ENCODE results near the gene CDK10.

CDK10 gene

DNA sequence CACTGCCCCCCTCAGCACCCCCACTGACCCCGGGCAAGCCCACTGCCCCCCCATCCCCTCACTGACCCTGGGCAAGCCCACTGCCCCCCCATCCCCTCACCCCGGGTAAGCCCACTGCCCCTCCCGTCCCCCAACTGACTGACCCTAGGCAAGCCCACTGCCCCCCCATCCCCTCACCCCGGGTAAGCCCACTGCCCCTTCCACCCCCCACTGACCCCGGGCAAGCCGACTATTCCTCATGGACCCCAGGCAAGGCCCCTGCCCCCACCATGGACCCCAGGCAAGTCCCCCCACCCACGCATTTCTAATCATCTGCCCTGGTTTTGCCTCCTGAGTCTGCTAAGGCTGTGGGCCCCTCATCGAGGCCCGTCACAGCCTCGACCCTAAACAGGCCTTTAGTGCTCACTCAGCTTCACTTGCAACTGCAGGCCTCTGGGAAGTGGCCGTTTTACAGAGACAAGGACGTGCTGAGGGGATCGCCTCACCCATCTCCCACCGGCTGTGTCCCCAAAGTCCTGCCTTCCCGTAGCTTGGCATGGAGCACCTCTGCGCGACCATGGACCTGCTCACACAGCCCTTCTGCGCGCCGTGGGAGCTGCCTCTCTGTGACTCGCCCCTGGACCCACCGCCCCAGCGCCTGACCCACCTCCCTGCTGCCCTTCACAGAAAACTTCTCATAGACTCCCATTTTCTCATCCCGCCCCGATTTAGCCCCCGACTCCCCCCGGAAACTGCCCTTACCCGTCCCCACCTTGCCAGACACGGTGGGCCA is 30.6 kb downstream of the CDK10 start:
- no peak for DNase-seq

GRCh38 chr16:89717688-89718505 is 31.4 kb downstream of the CDK10 start:
- no peak for DNase-seq

- DNase-seq: no peak
These were observed 34.0 kb downstream of the CDK10 start for GRCh38 chr16:89720551-89720812.

- DNase-seq: peak; percentile 47
These were observed 34.5 kb downstream of the CDK10 start, which contains the start of the genes VPS9D1 and ZNF276 for GRCh38 chr16:89720813-89721545. Gene VPS9D1 (minus strand): TSS chr16:89720898. CDS start chr16:89720861, 37 bp downstream. Gene ZNF276 (plus strand): TSS chr16:89721537. CDS start chr16:89721641, 104 bp downstream.

GRCh38 chr16:89721546-89722391 is 35.3 kb downstream of the CDK10 start:
- no peak for DNase-seq

DNA sequence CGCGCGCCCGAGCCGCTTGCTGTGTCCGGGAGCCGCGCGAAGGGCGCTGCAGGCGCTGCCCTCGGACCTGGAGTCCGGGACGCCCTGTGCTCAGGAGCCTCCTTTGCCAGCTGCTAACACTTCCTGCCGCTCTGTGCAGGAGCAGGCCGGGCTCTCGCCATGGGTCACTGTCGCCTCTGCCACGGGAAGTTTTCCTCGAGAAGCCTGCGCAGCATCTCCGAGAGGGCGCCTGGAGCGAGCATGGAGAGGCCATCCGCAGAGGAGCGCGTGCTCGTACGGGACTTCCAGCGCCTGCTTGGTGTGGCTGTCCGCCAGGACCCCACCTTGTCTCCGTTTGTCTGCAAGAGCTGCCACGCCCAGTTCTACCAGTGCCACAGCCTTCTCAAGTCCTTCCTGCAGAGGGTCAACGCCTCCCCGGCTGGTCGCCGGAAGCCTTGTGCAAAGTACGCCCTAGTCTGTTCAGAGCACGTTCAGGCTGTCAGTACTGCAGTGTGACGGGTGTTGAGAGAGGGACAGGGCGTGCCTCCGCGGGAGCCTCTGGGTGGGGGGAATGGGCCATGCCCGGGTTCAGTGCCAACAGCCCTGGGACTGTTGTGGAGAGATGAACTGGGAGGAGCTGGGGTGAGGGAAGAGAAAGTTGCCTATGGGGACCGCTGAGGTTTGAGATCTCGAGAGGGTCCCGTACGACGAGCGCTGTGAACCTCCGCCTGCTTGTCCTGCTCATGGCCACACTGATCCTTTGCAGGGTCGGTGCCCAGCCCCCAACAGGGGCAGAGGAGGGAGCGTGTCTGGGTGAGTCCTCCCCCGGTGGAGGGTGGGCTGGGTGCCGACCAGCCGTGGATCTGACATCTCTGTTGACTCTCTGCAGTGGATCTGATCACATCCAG is 36.1 kb downstream of the CDK10 start:
- DNase-seq: no peak

- no peak for DNase-seq
These were observed 37.1 kb downstream of the CDK10 start for GRCh38 chr16:89723279-89724250.

- no peak for DNase-seq
These were observed 41.1 kb downstream of the CDK10 start for GRCh38 chr16:89727406-89728120.

DNA sequence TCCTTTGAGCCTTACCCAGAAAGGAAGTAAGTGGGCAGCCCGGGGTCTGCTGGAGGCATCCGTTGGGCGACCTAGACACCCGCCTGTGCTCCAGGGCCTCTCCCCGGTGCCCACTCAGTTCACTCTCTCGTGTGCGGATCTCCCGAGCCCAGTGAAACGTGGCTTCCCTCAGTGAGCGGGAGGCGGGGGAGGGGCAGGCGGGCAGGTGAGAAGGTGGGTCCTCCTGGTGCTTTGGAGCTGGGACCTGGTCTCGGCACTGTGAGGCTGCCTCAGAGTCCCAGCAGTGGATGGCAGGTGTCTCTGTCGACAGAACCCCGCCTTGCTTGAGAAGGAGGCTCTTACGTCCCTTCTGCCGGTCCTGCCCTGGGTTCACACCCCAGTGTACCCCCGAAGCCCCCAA is 42.8 kb downstream of the CDK10 start:
- DNase-seq: no peak

- DNase-seq: no peak
These were observed 43.5 kb downstream of the CDK10 start for GRCh38 chr16:89729863-89730593.

DNA sequence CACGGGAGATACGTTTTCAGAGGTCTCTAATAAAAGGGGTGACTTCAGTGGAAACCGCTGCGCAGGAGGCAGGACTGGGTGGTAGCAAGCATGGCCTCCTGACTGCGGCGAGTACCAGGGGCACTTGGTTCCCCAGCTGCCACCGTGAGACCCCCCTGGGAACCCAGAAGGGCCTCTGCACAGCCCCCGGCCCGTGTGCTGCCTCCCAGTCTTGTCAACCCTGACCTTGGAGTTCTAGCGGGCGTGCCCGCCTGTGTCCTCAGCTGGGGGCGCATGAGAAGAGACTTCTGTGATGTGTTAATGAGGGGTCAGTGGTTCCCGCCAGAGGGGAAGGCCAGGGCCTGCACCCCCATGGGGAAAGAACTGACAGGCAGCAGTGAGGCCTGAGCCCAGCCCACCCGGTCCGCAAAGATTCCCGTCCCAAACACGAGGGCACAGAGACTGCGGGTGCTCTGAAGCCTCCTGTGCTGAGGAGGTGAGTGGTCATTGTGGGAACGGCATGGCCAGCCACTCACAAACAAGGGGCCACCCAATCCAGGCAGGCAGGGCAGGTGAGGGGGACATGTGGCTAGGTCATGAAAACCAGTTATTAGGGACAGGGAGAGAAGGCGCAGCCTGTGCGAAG is 44.2 kb downstream of the CDK10 start:
- no peak for DNase-seq

DNA sequence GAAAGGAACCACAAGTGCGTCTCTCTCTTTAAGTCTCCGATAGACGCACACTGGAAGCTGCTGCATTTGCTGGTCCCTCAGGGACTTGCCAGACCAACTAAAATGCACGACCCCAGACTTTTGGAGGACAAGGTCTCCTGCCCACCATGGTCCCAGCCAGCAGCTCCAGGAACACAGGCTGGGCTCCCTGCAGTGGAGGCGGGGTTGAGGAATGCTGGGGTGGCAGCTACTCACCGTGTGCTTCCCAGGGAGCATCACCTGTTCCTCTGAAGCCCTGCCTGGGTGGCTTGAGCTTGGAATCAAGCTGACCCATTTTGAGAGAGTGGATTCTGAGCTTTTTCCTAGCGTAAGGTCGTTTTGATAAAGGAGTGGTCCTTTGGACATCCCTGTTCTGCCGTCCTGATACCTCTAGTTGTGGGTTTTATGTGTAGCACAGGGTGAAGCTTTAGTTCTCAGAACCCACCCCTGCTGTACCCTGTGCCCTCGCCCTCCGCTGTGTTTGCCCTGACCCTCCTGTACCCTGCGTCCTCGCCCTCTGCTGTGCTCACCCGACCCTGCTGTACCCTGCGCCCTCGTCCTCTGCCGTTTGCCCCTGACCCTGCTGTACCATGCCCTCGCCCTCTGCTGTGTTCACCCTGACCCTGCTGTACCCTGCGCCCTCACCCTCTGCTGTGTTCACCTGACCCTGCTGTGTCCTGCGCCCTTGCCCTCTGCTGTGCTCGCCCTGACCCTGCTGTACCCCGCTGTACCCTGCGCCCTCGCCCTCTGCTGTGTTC is 45.8 kb downstream of the CDK10 start:
- no peak for DNase-seq

- DNase-seq: no peak
These were observed 46.4 kb downstream of the CDK10 start for GRCh38 chr16:89732918-89733242.

GRCh38 chr16:89733322-89733721 is 46.8 kb downstream of the CDK10 start:
- DNase-seq: no peak

GRCh38 chr16:89733792-89734191 is 47.3 kb downstream of the CDK10 start:
- no peak for DNase-seq

- no peak for DNase-seq
These were observed 50.1 kb downstream of the CDK10 start for GRCh38 chr16:89736554-89736953.

DNA sequence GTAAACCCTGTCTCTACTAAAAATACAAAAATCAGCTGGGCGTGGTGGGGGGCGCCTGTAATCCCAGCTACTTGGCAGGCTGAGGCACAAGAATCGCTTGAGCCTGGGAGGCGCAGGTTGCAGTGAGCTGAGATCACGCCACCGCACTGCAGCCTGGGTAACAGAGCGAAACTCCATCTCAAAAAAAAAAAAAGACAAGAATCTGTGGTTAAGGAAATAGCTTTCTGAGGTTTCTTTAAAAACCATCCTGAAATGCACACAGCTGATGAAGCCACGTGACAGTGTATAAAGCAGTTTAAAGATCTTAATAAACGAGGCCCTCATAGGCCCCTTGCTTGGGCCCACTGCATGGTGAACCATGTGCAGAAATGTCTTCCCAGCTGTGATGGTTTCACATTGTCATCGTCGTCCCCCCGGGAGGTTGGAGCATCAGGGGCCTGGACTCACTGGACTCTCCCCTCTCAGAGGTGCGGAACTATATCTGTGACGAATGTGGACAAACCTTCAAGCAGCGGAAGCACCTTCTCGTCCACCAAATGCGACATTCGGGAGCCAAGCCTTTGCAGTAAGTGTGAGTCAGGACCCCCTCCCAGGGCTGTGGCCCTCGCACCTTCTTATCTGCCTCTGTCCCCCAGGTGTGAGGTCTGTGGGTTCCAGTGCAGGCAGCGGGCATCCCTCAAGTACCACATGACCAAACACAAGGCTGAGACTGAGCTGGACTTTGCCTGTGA is 51.0 kb downstream of the CDK10 start:
- no peak for DNase-seq

Measured in DMS79 (cell line).